Esophagus muscularis mucosa (tissue), 3 donors: Measurements from ENCODE around the gene LPAR3.

Experiments used
- CTCF ChIP-seq, 3 experiments: fragments of 200-600 bp in 2 of 3; fragments of 450-650 bp in 1 of 3; sonication (generic) in 2 of 3; IDR thresholded peaks; one replicate each; pipeline ENCODE4 v1.5.1; 2017 to 2019; ENCODE audit warnings: antibody characterized with exemption in 3 of 3, mild to moderate bottlenecking in 2 of 3, moderate library complexity in 1 of 3
- POLR2AphosphoS5 ChIP-seq, 2 donors: sonication (generic); formaldehyde crosslinking; IDR thresholded peaks; one replicate each; pipeline ENCODE4 v1.6.1; 2017; ENCODE audit warnings: antibody characterized with exemption in 2 of 2

- no peak for TF ChIP-seq CTCF (IDR thresholded peaks at IDR 0.05)
- no peak for TF ChIP-seq POLR2AphosphoS5 (IDR thresholded peaks at IDR 0.05)
Observed at GRCh38 chr1:84941843-84942242, 48.8 kb upstream of the LPAR3 start.
